Kidney (tissue), 14 donors: ENCODE measurements around the gene OR4K5. TPM values are rescaled to one million over a fixed set of nuclear protein-coding genes. Genes with fewer than 3 reads are reported as not detected.

Experiments
- DNase-seq, 5 donors: peaks; one replicate each; pipeline ENCODE4 v3.0.0-alpha.2; 2013 to 2020
- FAIRE-seq: peaks from 2 replicates; lab custom pipeline; 2012; peaks lifted over from hg19 to GRCh38; lab: Jason Lieb, UNC
- H3K27ac ChIP-seq, 2 donors: one replicate each; pipeline ENCODE4 v1.7.0; 2013; ENCODE audit warnings: low read depth in 2 of 2, low read length in 2 of 2, inconsistent platforms in 1 of 2
- H3K27me3 ChIP-seq: one replicate; pipeline ENCODE4 v1.7.1; 2013; ENCODE audit warnings: low read length, inconsistent platforms; ENCODE audit not compliant: control insufficient read depth, insufficient read depth
- H3K36me3 ChIP-seq, 3 donors: one replicate each; pipeline versions ENCODE4 v1.7.0 to v1.7.1; 2013; ENCODE audit warnings: low read length in 3 of 3, control low read depth in 1 of 3, inconsistent platforms in 1 of 3; ENCODE audit not compliant: insufficient read depth in 3 of 3, control insufficient read depth in 2 of 3
- H3K4me1 ChIP-seq, 3 donors: one replicate each; pipeline versions ENCODE4 v1.7.0 to v1.7.1; 2013; ENCODE audit warnings: low read length in 3 of 3, inconsistent platforms in 1 of 3, low read depth in 1 of 3; ENCODE audit not compliant: control insufficient read depth in 2 of 3, insufficient read depth in 2 of 3
- H3K4me3 ChIP-seq, 3 donors: one replicate each; pipeline versions ENCODE4 v1.7.0 to v1.8.1; 2013; ENCODE audit warnings: low read length in 3 of 3, control low read depth in 1 of 3, inconsistent platforms in 1 of 3
- H3K9ac ChIP-seq, 3 donors: one replicate each; pipeline versions ENCODE4 v1.7.0 to v1.7.1; 2013; ENCODE audit warnings: low read length in 3 of 3, control low read depth in 1 of 3, inconsistent platforms in 1 of 3
- H3K9me3 ChIP-seq, 3 donors: one replicate each; pipeline versions ENCODE4 v1.7.0 to v1.7.1; 2013; ENCODE audit warnings: low read length in 3 of 3, control low read depth in 1 of 3, inconsistent platforms in 1 of 3; ENCODE audit not compliant: control insufficient read depth in 2 of 3, insufficient read depth in 1 of 3
- intact Hi-C: fragments of 100-400 bp; cut with DNase I; formaldehyde crosslinking; loops from one replicate; pipeline ENCODE4 v1.11.1; 2022
- polyA plus RNA-seq: library from polyadenylated mRNA; stranded (reverse); fragments of 350-450 nt; fragmentation: Illumina TruSeq; extraction: RNeasy Lipid Tissue Mini Kit (QIAGEN cat#74804); gene quantifications from one replicate; pipeline ENCODE4 v1.2.3, GENCODE V29; 2014; ENCODE audit warnings: low read depth, low replicate concordance; ENCODE audit not compliant: insufficient read depth
- total RNA-seq: library from RNA; stranded (reverse); fragmentation: NEBNext Ultra II Directional; extraction: Animal tissue kit (Norgen Biotek cat#: 25700); gene quantifications from one replicate; pipeline ENCODE4 v1.2.1, GENCODE V29; 2021
- TF ChIP-seq, protein P1 (sequence below): IDR thresholded peaks from 3 replicates; pipeline ENCODE4 v1.5.1; 2012; ENCODE audit warnings: mild to moderate bottlenecking, moderate library complexity, borderline replicate concordance; ENCODE audit not compliant: insufficient read depth; ENCODE audit errors: extremely low read depth
- donor health status: control.
- donor health status: control.
- donor health status: control.
- donor health status: control.
- donor health status: control.
- donor health status: DM: yes; HTN: yes; CAD: no.
- donor health status: Normal renal cell carcinoma (clear cell type).

The OR4K5 gene
- total and polyA plus RNA-seq, 2 donors from 2014 or later = not detected

GRCh38 chr14:19918553-19919264 lies 1.7 kb upstream of the OR4K5 start:
- Histone ChIP-seq H3K27ac (no peak overlapping the region), H3K36me3 (no peaks in the 10 kb centered on the region), H3K4me3 (no peak overlapping the region), H3K4me1 (no peaks in the 10 kb centered on the region), H3K27me3 (no peaks in the 10 kb centered on the region), H3K9ac (no peak overlapping the region), H3K9me3 (no peaks in the 10 kb centered on the region)
- TF ChIP-seq, protein P1, sequence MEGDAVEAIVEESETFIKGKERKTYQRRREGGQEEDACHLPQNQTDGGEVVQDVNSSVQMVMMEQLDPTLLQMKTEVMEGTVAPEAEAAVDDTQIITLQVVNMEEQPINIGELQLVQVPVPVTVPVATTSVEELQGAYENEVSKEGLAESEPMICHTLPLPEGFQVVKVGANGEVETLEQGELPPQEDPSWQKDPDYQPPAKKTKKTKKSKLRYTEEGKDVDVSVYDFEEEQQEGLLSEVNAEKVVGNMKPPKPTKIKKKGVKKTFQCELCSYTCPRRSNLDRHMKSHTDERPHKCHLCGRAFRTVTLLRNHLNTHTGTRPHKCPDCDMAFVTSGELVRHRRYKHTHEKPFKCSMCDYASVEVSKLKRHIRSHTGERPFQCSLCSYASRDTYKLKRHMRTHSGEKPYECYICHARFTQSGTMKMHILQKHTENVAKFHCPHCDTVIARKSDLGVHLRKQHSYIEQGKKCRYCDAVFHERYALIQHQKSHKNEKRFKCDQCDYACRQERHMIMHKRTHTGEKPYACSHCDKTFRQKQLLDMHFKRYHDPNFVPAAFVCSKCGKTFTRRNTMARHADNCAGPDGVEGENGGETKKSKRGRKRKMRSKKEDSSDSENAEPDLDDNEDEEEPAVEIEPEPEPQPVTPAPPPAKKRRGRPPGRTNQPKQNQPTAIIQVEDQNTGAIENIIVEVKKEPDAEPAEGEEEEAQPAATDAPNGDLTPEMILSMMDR = no peak
- DNase-seq (no peak), FAIRE-seq (no peak)
- intact Hi-C loops = no loop called here

- TF ChIP-seq, protein P1 = no peak
- no peak for FAIRE-seq
- Histone ChIP-seq H3K4me3 (no peak within 1 kb of the TSS), H3K9me3 (peaks cover 0 to 3% (median 0%) of the 10 kb centered on the region in 3 donors), H3K27me3 (no peaks in the 10 kb centered on the region), H3K36me3 (no peaks in the 10 kb centered on the region), H3K27ac (no peak within 1 kb of the TSS), H3K4me1 (no peaks in the 10 kb centered on the region), H3K9ac (no peak within 1 kb of the TSS)
- intact Hi-C loops = no loop called here
- no peak for DNase-seq
These were observed 10.2 kb downstream of the OR4K5 start, which contains the start of gene OR4K1 for GRCh38 chr14:19930617-19931016. Gene OR4K1, plus strand, starts transcription at chr14:19930917. Its CDS starts 4,750 bp downstream, at chr14:19935667.

DNA sequence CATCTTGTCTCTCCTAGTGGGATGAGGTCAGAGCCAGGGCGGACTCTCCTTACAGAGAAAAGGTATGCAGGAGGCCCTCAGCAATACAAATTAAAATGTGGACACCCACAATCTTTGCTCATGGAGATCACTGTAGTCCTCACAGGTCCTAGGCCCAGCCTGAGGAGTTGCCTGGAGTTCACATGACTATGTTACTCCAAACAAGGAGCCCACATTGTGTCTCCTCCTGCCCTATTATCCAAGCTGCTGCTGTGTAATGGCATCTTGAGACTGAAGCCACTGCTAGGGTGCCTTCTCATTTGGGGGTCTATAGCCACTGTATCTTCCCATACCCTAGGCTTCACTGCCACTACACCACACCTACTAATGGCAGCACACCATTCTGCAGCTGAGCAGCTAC lies 21.3 kb downstream of the OR4K5 start:
- DNase-seq (no peak), FAIRE-seq (no peak)
- Histone ChIP-seq H3K27ac (no peak overlapping the region), H3K27me3 (no peaks in the 10 kb centered on the region), H3K4me3 (no peak overlapping the region), H3K9ac (no peak overlapping the region), H3K36me3 (no peaks in the 10 kb centered on the region), H3K9me3 (peaks cover 0 to 2% (median 0%) of the 10 kb centered on the region in 3 donors), H3K4me1 (no peaks in the 10 kb centered on the region)
- intact Hi-C loops = no loop called here
- TF ChIP-seq, protein P1 = no peak
